KMS-11 (cell line): ENCODE results near the gene LASP1.

ENCODE experiments used
- H2AFZ ChIP-seq: fragments of 200-600 bp; sonication (generic); 2 replicates; pipeline ENCODE4 v1.6.1; 2016; ENCODE audit warnings: antibody characterized with exemption, mixed run types, low read depth
- H3K27ac ChIP-seq: fragments of 200-600 bp; sonication (generic); 2 replicates; pipeline ENCODE4 v1.6.1; 2016; ENCODE audit warnings: mild to moderate bottlenecking, mixed run types
- H3K27me3 ChIP-seq: fragments of 200-600 bp; sonication (generic); 2 replicates; pipeline ENCODE4 v1.6.1; 2017; ENCODE audit warnings: mild to moderate bottlenecking, low read depth, mixed run types, moderate library complexity; ENCODE audit not compliant: insufficient read depth
- H3K36me3 ChIP-seq: fragments of 200-600 bp; sonication (generic); 2 replicates; pipeline ENCODE4 v1.6.1; 2017; ENCODE audit warnings: mild to moderate bottlenecking, mixed run types; ENCODE audit not compliant: insufficient read depth
- H3K4me1 ChIP-seq: fragments of 200-600 bp; sonication (generic); 2 replicates; pipeline ENCODE4 v1.6.1; 2016; ENCODE audit warnings: mild to moderate bottlenecking, low read depth, mixed run types; ENCODE audit not compliant: poor library complexity, severe bottlenecking
- H3K4me2 ChIP-seq: fragments of 200-600 bp; sonication (generic); 2 replicates; pipeline ENCODE4 v1.7.0; 2016; ENCODE audit warnings: mild to moderate bottlenecking, mixed run types
- H3K4me3 ChIP-seq: fragments of 200-600 bp; sonication (generic); IDR thresholded peaks from 2 replicates; pipeline ENCODE4 v1.6.1; 2017; ENCODE audit warnings: low read depth, low read length, mixed read lengths; ENCODE audit not compliant: insufficient read depth
- H3K79me2 ChIP-seq: fragments of 200-600 bp; sonication (generic); 2 replicates; pipeline ENCODE4 v1.6.1; 2016; ENCODE audit warnings: low read depth, mixed run types; ENCODE audit not compliant: insufficient read depth
- H3K9ac ChIP-seq: fragments of 200-600 bp; sonication (generic); 2 replicates; pipeline ENCODE4 v1.6.1; 2016; ENCODE audit warnings: mild to moderate bottlenecking, mixed run types
- H4K20me1 ChIP-seq: fragments of 200-600 bp; sonication (generic); 2 replicates; pipeline ENCODE4 v1.6.1; 2016; ENCODE audit warnings: mild to moderate bottlenecking, mixed run types; ENCODE audit not compliant: insufficient read depth
- TF ChIP-seq, protein P1 (sequence below): fragments of 200-600 bp; sonication (generic); conservative IDR thresholded peaks from 2 replicates; pipeline ENCODE4 v1.6.1; 2017; ENCODE audit warnings: low read depth, mild to moderate bottlenecking, antibody characterized with exemption, low read length, moderate library complexity, mixed read lengths

LASP1 gene

DNA sequence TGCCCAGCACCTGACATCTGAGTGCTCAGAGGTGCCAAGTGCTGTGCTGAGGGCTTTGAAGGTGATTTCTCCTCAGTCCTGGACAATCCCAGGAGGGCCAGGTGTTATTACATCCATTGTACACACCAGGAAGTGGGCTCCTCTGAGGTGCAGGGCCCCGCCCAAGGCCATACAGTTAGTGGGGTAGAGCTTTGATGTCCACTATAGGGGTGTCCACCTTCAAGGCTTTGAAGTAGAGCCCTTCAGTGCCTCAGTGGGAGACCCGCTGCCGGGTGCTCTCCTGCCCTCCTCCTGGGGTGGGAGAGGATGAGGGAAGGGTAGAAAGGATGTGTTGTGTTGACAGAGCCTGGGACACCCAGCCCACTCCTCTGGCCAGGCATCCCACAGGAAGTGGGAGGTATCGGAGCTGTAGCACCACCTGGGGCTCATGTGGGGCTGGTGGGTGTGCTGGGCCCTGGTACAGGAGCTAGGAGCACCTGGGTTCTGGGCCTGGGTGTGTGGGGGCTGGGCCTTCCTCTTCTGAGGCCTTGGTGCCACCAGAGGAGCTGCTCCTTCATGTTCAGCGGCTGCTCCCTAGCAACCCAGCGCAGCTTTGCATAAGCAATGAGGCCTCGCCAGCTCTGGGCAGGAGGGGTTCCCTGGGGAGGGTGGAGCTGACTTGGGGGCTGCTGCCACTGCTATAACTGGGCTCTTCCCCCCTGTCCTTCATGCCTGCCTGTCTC, 7.4 kb downstream of the LASP1 start:
- Histone ChIP-seq H4K20me1 (no peaks in the 10 kb centered on the region; the same call in 1 of the 2 replicates), H3K27me3 (no peaks in the 10 kb centered on the region), H3K4me3 (no peak overlapping the region)

DNA sequence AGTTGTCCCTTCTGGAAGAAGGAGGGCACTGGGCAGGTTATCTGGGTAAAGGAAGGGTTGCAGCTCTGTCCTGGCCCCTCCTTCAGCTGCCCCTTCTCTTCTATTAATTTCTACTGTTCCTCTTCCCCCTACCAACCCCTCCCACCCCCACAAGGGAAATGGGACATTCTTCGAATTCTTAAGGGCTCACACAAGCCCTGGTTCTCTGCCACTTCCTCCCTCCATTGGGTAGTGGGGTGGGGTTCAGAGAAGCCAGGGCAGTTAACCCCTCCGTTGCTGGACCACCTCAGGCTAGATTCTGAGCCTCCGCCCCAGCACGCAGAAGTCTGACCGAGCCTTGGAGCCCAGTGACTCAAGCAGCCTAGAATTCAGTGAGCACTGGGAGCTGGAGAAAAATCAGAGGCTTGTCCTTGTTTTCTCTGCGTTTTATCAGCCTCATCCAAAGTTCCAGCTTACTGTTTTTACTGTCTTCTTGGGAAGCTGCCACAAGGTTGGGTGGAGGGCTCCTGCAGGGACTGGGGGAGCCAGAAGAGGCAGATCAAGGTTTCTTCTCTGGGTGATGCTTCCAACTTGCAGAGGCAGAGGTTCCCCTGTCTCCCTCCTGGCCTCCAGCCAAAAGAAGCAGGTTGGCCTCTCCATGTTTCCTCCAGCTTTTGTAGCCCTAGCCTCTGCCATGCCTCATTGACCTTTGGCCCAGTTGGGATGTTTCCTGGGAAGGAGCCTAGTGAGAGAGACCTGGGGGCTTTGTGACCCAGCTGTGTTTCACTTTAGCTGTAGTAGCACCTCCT, 10.2 kb downstream of the LASP1 start:
- H3K4me2 ChIP-seq = peak overlapping the region; percentile 53
- peaks cover 46% of the 10 kb centered on the region for H3K79me2 ChIP-seq
- H2AFZ ChIP-seq = no peak overlapping the region
- H3K36me3 ChIP-seq = no peaks in the 10 kb centered on the region
- no peak overlapping the region; the same call in 1 of the 2 replicates for H3K27ac ChIP-seq
- H3K4me1 ChIP-seq = peaks cover 61% of the 10 kb centered on the region
- H4K20me1 ChIP-seq = no peaks in the 10 kb centered on the region; the same call in 1 of the 2 replicates
- no peaks in the 10 kb centered on the region for H3K27me3 ChIP-seq
- no peak overlapping the region for H3K4me3 ChIP-seq
- TF ChIP-seq, protein P1, sequence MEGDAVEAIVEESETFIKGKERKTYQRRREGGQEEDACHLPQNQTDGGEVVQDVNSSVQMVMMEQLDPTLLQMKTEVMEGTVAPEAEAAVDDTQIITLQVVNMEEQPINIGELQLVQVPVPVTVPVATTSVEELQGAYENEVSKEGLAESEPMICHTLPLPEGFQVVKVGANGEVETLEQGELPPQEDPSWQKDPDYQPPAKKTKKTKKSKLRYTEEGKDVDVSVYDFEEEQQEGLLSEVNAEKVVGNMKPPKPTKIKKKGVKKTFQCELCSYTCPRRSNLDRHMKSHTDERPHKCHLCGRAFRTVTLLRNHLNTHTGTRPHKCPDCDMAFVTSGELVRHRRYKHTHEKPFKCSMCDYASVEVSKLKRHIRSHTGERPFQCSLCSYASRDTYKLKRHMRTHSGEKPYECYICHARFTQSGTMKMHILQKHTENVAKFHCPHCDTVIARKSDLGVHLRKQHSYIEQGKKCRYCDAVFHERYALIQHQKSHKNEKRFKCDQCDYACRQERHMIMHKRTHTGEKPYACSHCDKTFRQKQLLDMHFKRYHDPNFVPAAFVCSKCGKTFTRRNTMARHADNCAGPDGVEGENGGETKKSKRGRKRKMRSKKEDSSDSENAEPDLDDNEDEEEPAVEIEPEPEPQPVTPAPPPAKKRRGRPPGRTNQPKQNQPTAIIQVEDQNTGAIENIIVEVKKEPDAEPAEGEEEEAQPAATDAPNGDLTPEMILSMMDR = no peak
- H3K9ac ChIP-seq = no peak overlapping the region

More for the DNA sequence above, 7.4 kb downstream of the LASP1 start:
- Histone ChIP-seq H3K27ac (no peak overlapping the region), H3K4me2 (peak overlapping the region; percentile 30; the same call in 1 of the 2 replicates), H3K9ac (no peak overlapping the region), H3K36me3 (no peaks in the 10 kb centered on the region), H3K4me1 (peaks cover 76% of the 10 kb centered on the region), H3K79me2 (peaks cover 74% of the 10 kb centered on the region), H2AFZ (no peak overlapping the region)
- TF ChIP-seq, protein P1 = no peak

DNA sequence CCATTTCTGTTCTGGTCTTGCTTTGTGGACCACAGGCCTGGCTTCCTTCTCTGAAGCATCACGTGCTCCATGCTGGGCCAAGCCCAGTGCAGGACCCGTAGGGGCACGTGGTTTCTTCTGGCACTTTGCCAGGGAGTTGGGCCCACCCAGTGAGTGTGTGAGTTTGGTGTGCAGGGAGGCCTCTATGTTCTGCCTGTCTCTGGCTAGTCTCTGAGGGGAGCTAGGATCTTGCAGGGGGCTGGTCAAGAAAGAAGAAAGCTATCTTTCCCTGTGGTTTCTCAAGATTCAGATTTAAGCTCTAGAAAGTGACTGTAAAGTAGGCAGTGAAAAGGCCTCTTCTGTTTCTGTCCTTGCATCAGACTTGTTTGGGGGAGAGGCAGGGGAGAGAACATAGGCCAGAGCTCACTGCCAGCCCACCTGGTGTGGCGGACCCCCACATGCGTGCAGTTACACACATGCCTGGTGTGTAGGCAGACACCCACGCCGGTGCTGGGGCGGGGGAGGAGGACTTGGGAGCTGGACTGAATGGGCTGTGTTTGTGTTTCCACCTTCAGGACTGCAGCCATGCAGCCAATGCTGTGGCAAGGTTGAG, 11.8 kb downstream of the LASP1 start:
- peaks cover 54% of the 10 kb centered on the region for H3K4me1 ChIP-seq
- no peaks in the 10 kb centered on the region for H3K36me3 ChIP-seq

DNA sequence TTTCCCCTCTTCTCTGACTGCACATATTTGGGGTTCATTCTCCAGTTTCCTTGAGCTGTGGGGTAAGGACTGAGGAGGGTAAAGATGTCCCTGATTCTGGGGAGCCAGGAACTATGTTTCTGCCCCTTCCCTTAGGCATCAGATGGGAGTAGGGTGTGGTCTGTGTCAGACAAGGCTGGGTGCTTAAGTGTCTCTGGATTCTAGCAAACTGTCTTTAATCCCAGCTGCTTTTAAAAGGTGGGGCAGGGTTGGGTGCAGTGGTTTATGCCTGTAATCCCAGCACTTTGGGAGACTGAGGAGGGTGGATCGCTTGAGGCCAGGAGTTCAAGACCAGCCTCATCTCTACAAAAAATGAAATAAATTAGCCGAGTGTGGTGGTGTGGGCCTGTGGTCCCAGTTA, 13.0 kb downstream of the LASP1 start:
- no peak overlapping the region for H3K27ac ChIP-seq

More for the DNA sequence above, 11.8 kb downstream of the LASP1 start:
- peaks cover 35% of the 10 kb centered on the region for H3K79me2 ChIP-seq
- H4K20me1 ChIP-seq = no peaks in the 10 kb centered on the region; the same call in 1 of the 2 replicates
- H3K27me3 ChIP-seq = no peaks in the 10 kb centered on the region
- TF ChIP-seq, protein P1 = no peak
- peak overlapping the region; percentile 23; the same call in 1 of the 2 replicates for H3K4me2 ChIP-seq
- no peak overlapping the region for H3K4me3 ChIP-seq
- H3K9ac ChIP-seq = no peak overlapping the region
- peak overlapping the region; percentile 21; the same call in 1 of the 2 replicates for H3K27ac ChIP-seq
- no peak overlapping the region for H2AFZ ChIP-seq

More for the DNA sequence above, 13.0 kb downstream of the LASP1 start:
- Histone ChIP-seq H3K36me3 (no peaks in the 10 kb centered on the region), H3K27me3 (no peaks in the 10 kb centered on the region), H2AFZ (no peak overlapping the region), H3K9ac (no peak overlapping the region), H4K20me1 (no peaks in the 10 kb centered on the region), H3K4me1 (peaks cover 42% of the 10 kb centered on the region), H3K4me3 (no peak overlapping the region), H3K4me2 (no peak overlapping the region), H3K79me2 (peaks cover 25% of the 10 kb centered on the region)
- TF ChIP-seq, protein P1 = no peak
